Mesenchymal stem cell (in vitro differentiated cells and primary cell): ENCODE results near the gene FERMT3.

ENCODE experiments used
- DNase-seq: peaks from one replicate; pipeline ENCODE4 v3.0.0-alpha.2; 2013
- H2AFZ ChIP-seq: one replicate; pipeline ENCODE4 v1.6.1; 2013; ENCODE audit warnings: low read depth, mild to moderate bottlenecking, control low read depth, inconsistent platforms, low read length, moderate library complexity
- H2AK5ac ChIP-seq: 2 replicates; pipeline ENCODE4 v1.6.1; 2013; ENCODE audit warnings: low read length, moderate library complexity, mild to moderate bottlenecking, inconsistent platforms; ENCODE audit not compliant: severe bottlenecking
- H2BK120ac ChIP-seq: one replicate; pipeline ENCODE4 v1.6.1; 2013; ENCODE audit warnings: low read depth, mild to moderate bottlenecking, inconsistent platforms, low read length, moderate library complexity
- H2BK12ac ChIP-seq, 2 experiments: one replicate each; pipeline ENCODE4 v1.6.1; 2013; ENCODE audit warnings: inconsistent platforms in 2 of 2, low read length in 2 of 2, mild to moderate bottlenecking in 2 of 2, moderate library complexity in 2 of 2, control low read depth in 1 of 2
- H2BK15ac ChIP-seq: one replicate; pipeline ENCODE4 v1.6.1; 2013; ENCODE audit warnings: mild to moderate bottlenecking, low read depth, inconsistent platforms; ENCODE audit not compliant: poor library complexity, severe bottlenecking
- H2BK5ac ChIP-seq: 2 replicates; pipeline ENCODE4 v1.6.1; 2013; ENCODE audit warnings: low read depth, mild to moderate bottlenecking, low read length, control low read depth, inconsistent platforms; ENCODE audit not compliant: poor library complexity, severe bottlenecking
- H3K14ac ChIP-seq, 2 experiments: one replicate each; pipeline ENCODE4 v1.6.1; 2013; ENCODE audit warnings: inconsistent platforms in 2 of 2, low read length in 2 of 2, control low read depth in 1 of 2, mild to moderate bottlenecking in 1 of 2, moderate library complexity in 1 of 2
- H3K18ac ChIP-seq, 2 experiments: one replicate each; pipeline ENCODE4 v1.6.1; 2013; ENCODE audit warnings: inconsistent platforms in 2 of 2, low read length in 2 of 2, control low read depth in 1 of 2, low read depth in 1 of 2, mild to moderate bottlenecking in 1 of 2
- H3K23ac ChIP-seq, 2 experiments: one replicate each; pipeline ENCODE4 v1.6.1; 2013; ENCODE audit warnings: inconsistent platforms in 2 of 2, low read length in 2 of 2, mild to moderate bottlenecking in 2 of 2, moderate library complexity in 2 of 2, control low read depth in 1 of 2
- H3K27ac ChIP-seq: 2 replicates; pipeline ENCODE4 v1.5.1; 2013; ENCODE audit warnings: mild to moderate bottlenecking, moderate library complexity, low read length, control low read depth, inconsistent platforms; ENCODE audit not compliant: poor library complexity, severe bottlenecking
- H3K27me3 ChIP-seq, 2 experiments: 2 replicates each; pipeline versions ENCODE4 v1.6.1 to v1.7.0; 2013; ENCODE audit warnings: low read length in 2 of 2, mild to moderate bottlenecking in 2 of 2, moderate library complexity in 2 of 2, control low read depth in 1 of 2, inconsistent platforms in 1 of 2; ENCODE audit not compliant: control insufficient read depth in 1 of 2, insufficient read depth in 1 of 2
- H3K36me3 ChIP-seq, 2 experiments: 2 replicates each; pipeline versions ENCODE4 v1.6.1 to v1.7.0; 2013; ENCODE audit warnings: low read length in 2 of 2, control low read depth in 1 of 2, inconsistent platforms in 1 of 2, low read depth in 1 of 2, mild to moderate bottlenecking in 1 of 2; ENCODE audit not compliant: insufficient read depth in 2 of 2, control insufficient read depth in 1 of 2
- H3K4ac ChIP-seq, 2 experiments: one replicate each; pipeline ENCODE4 v1.6.1; 2013; ENCODE audit warnings: inconsistent platforms in 2 of 2, low read length in 2 of 2, mild to moderate bottlenecking in 2 of 2, moderate library complexity in 2 of 2, control low read depth in 1 of 2, low read depth in 1 of 2
- H3K4me1 ChIP-seq: 2 replicates; pipeline ENCODE4 v1.6.1; 2013; ENCODE audit warnings: low read depth, low read length, control low read depth; ENCODE audit not compliant: control insufficient read depth, insufficient read depth
- H3K4me2 ChIP-seq: 2 replicates; pipeline ENCODE4 v1.6.1; 2013; ENCODE audit warnings: low read length, mild to moderate bottlenecking, inconsistent platforms; ENCODE audit not compliant: poor library complexity, severe bottlenecking
- H3K4me3 ChIP-seq, 2 experiments: 2 replicates each; pipeline versions ENCODE4 v1.5.1 to v1.7.0; 2013; ENCODE audit warnings: low read length in 2 of 2, mild to moderate bottlenecking in 2 of 2, control low read depth in 1 of 2, low read depth in 1 of 2; ENCODE audit not compliant: insufficient read depth in 1 of 2
- H3K79me1 ChIP-seq: replicated peaks from 2 replicates; pipeline ENCODE4 v1.6.1; 2013; ENCODE audit warnings: mild to moderate bottlenecking, control low read depth, low read length, inconsistent platforms; ENCODE audit not compliant: poor library complexity, severe bottlenecking
- H3K9ac ChIP-seq: 2 replicates; pipeline ENCODE4 v1.7.0; 2013; ENCODE audit warnings: mild to moderate bottlenecking, low read length, moderate library complexity
- H3K9me3 ChIP-seq: 2 replicates; pipeline ENCODE4 v1.7.0; 2013; ENCODE audit warnings: mild to moderate bottlenecking, low read length; ENCODE audit not compliant: control insufficient read depth
- H4K8ac ChIP-seq: one replicate; pipeline ENCODE4 v1.6.1; 2013; ENCODE audit warnings: inconsistent platforms, mild to moderate bottlenecking, low read length, moderate library complexity
- H4K91ac ChIP-seq: one replicate; pipeline ENCODE4 v1.6.1; 2013; ENCODE audit warnings: mild to moderate bottlenecking, low read length, inconsistent platforms
- WGBS: methylation state at CpG from one replicate; pipeline ENCODE4 v1.1.7; 2013; ENCODE audit warnings: mixed read lengths; 5-methylcytosine and 5-hydroxymethylcytosine counted together

FERMT3 gene

GRCh38 chr11:64230171-64230984, 23.9 kb downstream of the FERMT3 start, which contains the start of gene DNAJC4:
Gene DNAJC4 (plus strand): TSS chr11:64230548. CDS start chr11:64230855, 307 bp downstream.
- H2BK5ac ChIP-seq: peak within 1 kb of the TSS; percentile 80
- peak within 1 kb of the TSS; percentile 95 for H4K8ac ChIP-seq
- H3K4me3 ChIP-seq: peak within 1 kb of the TSS; percentile 77 to 89
- peak within 1 kb of the TSS; percentile 73 for H2BK120ac ChIP-seq
- peak within 1 kb of the TSS; percentile 95 for H4K91ac ChIP-seq
- H2BK15ac ChIP-seq: peak within 1 kb of the TSS; percentile 88
- H3K18ac ChIP-seq: peak within 1 kb of the TSS; percentile 84 to 93
- H3K9me3 ChIP-seq: no peaks in the 10 kb centered on the region
- H3K14ac ChIP-seq: peak within 1 kb of the TSS in 1 of 2 experiments; percentile 100
- H3K9ac ChIP-seq: peak within 1 kb of the TSS; percentile 87
- DNase-seq: peak; percentile 93
- peak within 1 kb of the TSS; percentile 86 for H2AFZ ChIP-seq
- peak within 1 kb of the TSS; percentile 37 to 94 for H3K4ac ChIP-seq
- peaks cover 54% of the 10 kb centered on the region for H3K4me1 ChIP-seq
- H2AK5ac ChIP-seq: peak within 1 kb of the TSS; percentile 26
- peak within 1 kb of the TSS; percentile 56 for H3K27ac ChIP-seq
- H3K23ac ChIP-seq: peak within 1 kb of the TSS in 1 of 2 experiments; percentile 14
- H3K36me3 ChIP-seq: peaks cover under 1 to 16% of the 10 kb centered on the region in 2 experiments
- H3K79me1 ChIP-seq: peaks cover 29% of the 10 kb centered on the region
- peak within 1 kb of the TSS; percentile 91 for H3K4me2 ChIP-seq
- peak within 1 kb of the TSS; percentile 9 to 89 for H2BK12ac ChIP-seq
- WGBS: under 1% methylated on average over 56 of the region's 62 CpGs
- H3K27me3 ChIP-seq: no peaks in the 10 kb centered on the region

- Histone ChIP-seq H3K18ac (peak overlapping the region; percentile 84 to 93), H3K9me3 (no peaks in the 10 kb centered on the region), H3K27me3 (no peaks in the 10 kb centered on the region), H3K27ac (no peak overlapping the region), H3K36me3 (peaks cover 6 to 20% of the 10 kb centered on the region in 2 experiments), H4K91ac (peak overlapping the region; percentile 95), H2AFZ (no peak overlapping the region), H2BK12ac (peak overlapping the region in 1 of 2 experiments; percentile 9), H3K4me2 (peak overlapping the region; percentile 91), H3K4ac (peak overlapping the region; percentile 37 to 94), H3K14ac (no peak overlapping the region), H4K8ac (peak overlapping the region; percentile 95), H3K23ac (no peak overlapping the region), H2BK15ac (peak overlapping the region; percentile 44), H3K4me3 (peak overlapping the region; percentile 77 to 89), H2BK120ac (peak overlapping the region; percentile 73), H2BK5ac (no peak overlapping the region), H3K4me1 (peaks cover 55% of the 10 kb centered on the region), H3K79me1 (peaks cover 30% of the 10 kb centered on the region), H3K9ac (peak overlapping the region; percentile 87), H2AK5ac (peak overlapping the region; percentile 26)
- DNase-seq: no peak
- WGBS: 22% methylated on average over 7 of the region's 8 CpGs
These were observed 24.5 kb downstream of the FERMT3 start for GRCh38 chr11:64230985-64231365.

GRCh38 chr11:64231546-64231945, 25.0 kb downstream of the FERMT3 start:
- DNase-seq: no peak
- Histone ChIP-seq H3K9ac (no peak overlapping the region), H3K27me3 (no peaks in the 10 kb centered on the region), H3K79me1 (peaks cover 33% of the 10 kb centered on the region), H3K14ac (no peak overlapping the region), H2BK15ac (no peak overlapping the region), H3K27ac (no peak overlapping the region), H3K4me1 (peaks cover 54% of the 10 kb centered on the region), H3K4me2 (no peak overlapping the region), H2AK5ac (no peak overlapping the region), H2BK5ac (no peak overlapping the region), H4K8ac (no peak overlapping the region), H2AFZ (no peak overlapping the region), H3K23ac (no peak overlapping the region), H2BK12ac (no peak overlapping the region), H2BK120ac (no peak overlapping the region), H3K9me3 (no peaks in the 10 kb centered on the region), H3K4ac (no peak overlapping the region), H3K18ac (no peak overlapping the region), H4K91ac (no peak overlapping the region), H3K36me3 (peaks cover 8 to 23% of the 10 kb centered on the region in 2 experiments), H3K4me3 (no peak overlapping the region)
- 95% methylated on average over 7 of the region's 7 CpGs for WGBS

GRCh38 chr11:64232182-64232966, 25.9 kb downstream of the FERMT3 start:
- H3K9me3 ChIP-seq: no peaks in the 10 kb centered on the region
- no peak overlapping the region for H2BK5ac ChIP-seq
- peak overlapping the region in 1 of 2 experiments; percentile 46 for H3K23ac ChIP-seq
- no peak overlapping the region for H2AFZ ChIP-seq
- no peak overlapping the region for H3K18ac ChIP-seq
- no peak overlapping the region for H4K8ac ChIP-seq
- peaks cover 10 to 27% of the 10 kb centered on the region in 2 experiments for H3K36me3 ChIP-seq
- no peak overlapping the region for H3K9ac ChIP-seq
- H3K4me3 ChIP-seq: no peak overlapping the region
- H3K14ac ChIP-seq: no peak overlapping the region
- no peak overlapping the region for H3K4ac ChIP-seq
- H3K27ac ChIP-seq: no peak overlapping the region
- H3K79me1 ChIP-seq: peaks cover 36% of the 10 kb centered on the region
- 92% methylated on average over 15 of the region's 15 CpGs for WGBS
- H3K4me2 ChIP-seq: no peak overlapping the region
- H2BK120ac ChIP-seq: no peak overlapping the region
- peak overlapping the region; percentile 19 for H2BK15ac ChIP-seq
- DNase-seq: no peak
- no peak overlapping the region for H4K91ac ChIP-seq
- H3K27me3 ChIP-seq: no peaks in the 10 kb centered on the region
- peak overlapping the region; percentile 2 for H2AK5ac ChIP-seq
- H2BK12ac ChIP-seq: peak overlapping the region in 1 of 2 experiments; percentile 21
- H3K4me1 ChIP-seq: peaks cover 45% of the 10 kb centered on the region
